ENCODE results near the gene PPIL6.

- TF ChIP-seq POLR2AphosphoS5 (IDR thresholded peaks at IDR 0.05; ENCODE audit: low read depth, low read length) (no peak; the same call in 1 of the 2 replicates), PAX5 (IDR thresholded peaks at IDR 0.05; ENCODE audit: insufficient read depth, low read length, severe bottlenecking) (no peak), POLR2A (IDR thresholded peaks at IDR 0.05; ENCODE audit: low read depth, low read length) (no peak), TAF1 (IDR thresholded peaks at IDR 0.05; ENCODE audit: low read depth, low read length) (no peak), POU2F2 (IDR thresholded peaks at IDR 0.05; ENCODE audit: low read depth, low read length) (no peak), SPI1 (IDR thresholded peaks at IDR 0.05; ENCODE audit: low read depth, low read length) (no peak)
These were observed 69.6 kb downstream of the PPIL6 start for GRCh38 chr6:109370792-109371191.

All from GM12891 (cell line).